Activated CD8-positive, alpha-beta memory T cell treated with anti-CD3 and anti-CD28 coated beads, Interleukin-2, amount 50 U/mL, for 48 hours (primary cell): ENCODE measurements around the gene DRAP1.
"Not testable (repeated sequence)": the region's sequence is repeated elsewhere in the genome, so short reads cannot be mapped to it uniquely, and the experiment has no call there.

Experiments
- DNase-seq: peaks from one replicate; pipeline ENCODE4 v3.0.0-alpha.2; 2020

The DRAP1 gene

GRCh38 chr11:65886826-65887722, 32.2 kb upstream of the DRAP1 start:
- DNase-seq: no peak

- DNase-seq: no peak
Measured at GRCh38 chr11:65887723-65888162, 31.5 kb upstream of the DRAP1 start.

GRCh38 chr11:65888163-65888814, 30.9 kb upstream of the DRAP1 start, which contains the start of gene FIBP:
FIBP (minus strand) TSS chr11:65888471; CDS start chr11:65888418, 53 bp downstream.
- DNase-seq: peak; percentile 97

GRCh38 chr11:65890324-65891218, 28.7 kb upstream of the DRAP1 start, which contains the start of gene CCDC85B:
CCDC85B (plus strand) TSS chr11:65890673; CDS start chr11:65890784, 111 bp downstream.
- peak; percentile 99 for DNase-seq

GRCh38 chr11:65891219-65892136, 27.7 kb upstream of the DRAP1 start:
- DNase-seq: peak; percentile 82

GRCh38 chr11:65892137-65892540, 27.1 kb upstream of the DRAP1 start:
- DNase-seq: not testable (repeated sequence)

- DNase-seq: no peak
Measured at GRCh38 chr11:65892661-65893317, 26.4 kb upstream of the DRAP1 start.

- DNase-seq: peak; percentile 76
Measured at GRCh38 chr11:65894034-65894591, 25.1 kb upstream of the DRAP1 start.

- no peak for DNase-seq
Measured at GRCh38 chr11:65895482-65895981, 23.7 kb upstream of the DRAP1 start.

- no peak for DNase-seq
Measured at GRCh38 chr11:65896034-65896999, 22.9 kb upstream of the DRAP1 start.

- DNase-seq: no peak
Measured at GRCh38 chr11:65897020-65897471, 22.2 kb upstream of the DRAP1 start.

GRCh38 chr11:65898656-65899355, 20.4 kb upstream of the DRAP1 start:
- DNase-seq: no peak

GRCh38 chr11:65899356-65900124, 19.7 kb upstream of the DRAP1 start:
- peak; percentile 89 for DNase-seq

- peak; percentile 97 for DNase-seq
Measured at GRCh38 chr11:65900125-65900898, 18.9 kb upstream of the DRAP1 start, which contains the start of gene FOSL1. FOSL1 (minus strand) TSS chr11:65900388; CDS start chr11:65900339, 49 bp downstream.

- DNase-seq: no peak
Measured at GRCh38 chr11:65900899-65901180, 18.4 kb upstream of the DRAP1 start.

GRCh38 chr11:65903068-65903481, 16.2 kb upstream of the DRAP1 start:
- no peak for DNase-seq

GRCh38 chr11:65903715-65904114, 15.5 kb upstream of the DRAP1 start:
- DNase-seq: no peak
